ENCODE results near the gene SLC16A14. TPM values are rescaled to one million over a fixed set of nuclear protein-coding genes. Genes with fewer than 3 reads are reported as not detected.

Gene SLC16A14
- total RNA-seq, 1 experiment from 2014 or later, result 3.2 TPM

GRCh38 chr2:230042195-230042594 lies 26.5 kb downstream of the SLC16A14 start:
- POLR2A ChIA-PET, result no interaction called here
- Histone ChIP-seq H3K27me3 (ENCODE audit: control insufficient read depth, insufficient read depth, low read length) (no peaks in the 10 kb centered on the region), H3K9me3 (ENCODE audit: control insufficient read depth, insufficient read depth, low read depth, low read length) (no peaks in the 10 kb centered on the region), H3K4me1 (ENCODE audit: control insufficient read depth, insufficient read depth, low read length) (no peaks in the 10 kb centered on the region), H3K27ac (ENCODE audit: low read length) (no peak overlapping the region), H3K36me3 (ENCODE audit: control insufficient read depth, insufficient read depth, low read length) (no peaks in the 10 kb centered on the region), H3K4me3 (ENCODE audit: low read depth in 2 of 2, low read length in 2 of 2) (no peak overlapping the region)
- in situ Hi-C loops (cut with HindIII; ENCODE audit: low pct_unique_long_range_greater_than_20kb, low sequenced_read_pairs), result no loop called here
- BruUV-seq (replicated peaks), result no TSS peak
- intact Hi-C loops (cut with micrococcal nuclease; ENCODE audit: unreplicated experiment), result no loop called here
- ATAC-seq (no peak), DNase-seq (ENCODE audit: low read depth, low spot score) (no peak)
- CTCF ChIA-PET, result no interaction called here
- TF ChIP-seq REST (IDR thresholded peaks at IDR 0.05; ENCODE audit: insufficient read depth in 1 of 2, low read depth in 2 of 2, low read length in 1 of 2), result no peak
- TF ChIP-seq POLR2AphosphoS5 (IDR thresholded peaks at IDR 0.05; ENCODE audit: low read depth, low read length), result no peak
- TF ChIP-seq, protein P1, sequence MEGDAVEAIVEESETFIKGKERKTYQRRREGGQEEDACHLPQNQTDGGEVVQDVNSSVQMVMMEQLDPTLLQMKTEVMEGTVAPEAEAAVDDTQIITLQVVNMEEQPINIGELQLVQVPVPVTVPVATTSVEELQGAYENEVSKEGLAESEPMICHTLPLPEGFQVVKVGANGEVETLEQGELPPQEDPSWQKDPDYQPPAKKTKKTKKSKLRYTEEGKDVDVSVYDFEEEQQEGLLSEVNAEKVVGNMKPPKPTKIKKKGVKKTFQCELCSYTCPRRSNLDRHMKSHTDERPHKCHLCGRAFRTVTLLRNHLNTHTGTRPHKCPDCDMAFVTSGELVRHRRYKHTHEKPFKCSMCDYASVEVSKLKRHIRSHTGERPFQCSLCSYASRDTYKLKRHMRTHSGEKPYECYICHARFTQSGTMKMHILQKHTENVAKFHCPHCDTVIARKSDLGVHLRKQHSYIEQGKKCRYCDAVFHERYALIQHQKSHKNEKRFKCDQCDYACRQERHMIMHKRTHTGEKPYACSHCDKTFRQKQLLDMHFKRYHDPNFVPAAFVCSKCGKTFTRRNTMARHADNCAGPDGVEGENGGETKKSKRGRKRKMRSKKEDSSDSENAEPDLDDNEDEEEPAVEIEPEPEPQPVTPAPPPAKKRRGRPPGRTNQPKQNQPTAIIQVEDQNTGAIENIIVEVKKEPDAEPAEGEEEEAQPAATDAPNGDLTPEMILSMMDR (IDR thresholded peaks at IDR 0.05), result no peak
- TF ChIP-seq TCF7L2 (IDR thresholded peaks at IDR 0.05; ENCODE audit: low read depth, low read length), result no peak
- TF ChIP-seq SIN3A (IDR thresholded peaks at IDR 0.05; ENCODE audit: borderline replicate concordance, insufficient read depth, low read depth, low read length), result no peak

DNA sequence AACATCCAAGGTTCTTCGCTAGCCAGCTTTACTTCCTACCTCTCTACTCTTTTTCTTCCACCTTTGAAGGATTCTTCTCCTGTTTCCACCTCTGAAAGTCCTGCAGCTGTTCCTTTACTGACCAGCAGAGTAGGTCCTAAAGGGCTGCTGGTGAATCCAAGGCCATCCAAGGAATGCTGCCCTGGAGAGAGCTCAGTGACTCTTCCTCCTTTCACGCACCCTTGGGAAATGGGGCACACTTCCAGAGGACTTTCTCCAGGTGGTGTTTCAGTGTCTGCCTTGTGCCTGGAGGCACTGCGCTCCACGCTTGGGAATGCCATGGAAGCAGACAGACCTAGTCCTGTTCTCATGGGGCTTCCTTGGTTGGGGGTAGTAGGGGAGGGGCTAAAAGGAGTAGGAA lies 45.4 kb downstream of the SLC16A14 start:
- no TSS peak for BruUV-seq (replicated peaks)
- intact Hi-C loops (cut with micrococcal nuclease; ENCODE audit: unreplicated experiment) (no loop called here), in situ Hi-C loops (cut with HindIII; ENCODE audit: low pct_unique_long_range_greater_than_20kb, low sequenced_read_pairs) (no loop called here)
- peak; percentile 34; the same call in 1 of the 2 replicates for ATAC-seq
- no peaks in the 10 kb centered on the region for H3K9me3 ChIP-seq (ENCODE audit: control insufficient read depth, insufficient read depth, low read depth, low read length)
- no peak overlapping the region for H3K27ac ChIP-seq (ENCODE audit: low read length)
- no peaks in the 10 kb centered on the region for H3K27me3 ChIP-seq (ENCODE audit: control insufficient read depth, insufficient read depth, low read length)
- no peaks in the 10 kb centered on the region for H3K4me1 ChIP-seq (ENCODE audit: control insufficient read depth, insufficient read depth, low read length)
- CTCF ChIA-PET, result interaction anchor here (0.6 to 0.9 kb wide), 2 partner anchors 21 to 137 kb away, joined by 3 to 10 read pairs; no protein-coding TSS in a partner anchor
- POLR2A ChIA-PET, result no interaction called here
- TF ChIP-seq, protein P1 (IDR thresholded peaks at IDR 0.05), result no peak
- TF ChIP-seq POLR2AphosphoS5 (IDR thresholded peaks at IDR 0.05; ENCODE audit: low read depth, low read length) (no peak), TCF7L2 (IDR thresholded peaks at IDR 0.05; ENCODE audit: low read depth, low read length) (no peak), SIN3A (IDR thresholded peaks at IDR 0.05; ENCODE audit: borderline replicate concordance, insufficient read depth, low read depth, low read length) (no peak), REST (IDR thresholded peaks at IDR 0.05; ENCODE audit: insufficient read depth in 1 of 2, low read depth in 2 of 2, low read length in 1 of 2) (no peak)
- H3K36me3 ChIP-seq (ENCODE audit: control insufficient read depth, insufficient read depth, low read length), result no peaks in the 10 kb centered on the region
- DNase-seq (ENCODE audit: low read depth, low spot score), result no peak
- no peak overlapping the region for H3K4me3 ChIP-seq (ENCODE audit: low read depth in 2 of 2, low read length in 2 of 2)
